ENCODE results near the gene TMEM150C.
"Not testable (repeated sequence)": the region's sequence is repeated elsewhere in the genome, so short reads cannot be mapped to it uniquely, and the experiment has no call there.

The TMEM150C gene

GRCh38 chr4:82569076-82569475 lies 7.3 kb upstream of the TMEM150C start:
- no peak for DNase-seq (ENCODE audit: low spot score)

GRCh38 chr4:82567444-82567843 lies 5.7 kb upstream of the TMEM150C start:
- no peak for DNase-seq (ENCODE audit: low spot score)

GRCh38 chr4:82562564-82562854 lies 721 bp upstream of the TMEM150C start:
- DNase-seq (ENCODE audit: low spot score): no peak

DNA sequence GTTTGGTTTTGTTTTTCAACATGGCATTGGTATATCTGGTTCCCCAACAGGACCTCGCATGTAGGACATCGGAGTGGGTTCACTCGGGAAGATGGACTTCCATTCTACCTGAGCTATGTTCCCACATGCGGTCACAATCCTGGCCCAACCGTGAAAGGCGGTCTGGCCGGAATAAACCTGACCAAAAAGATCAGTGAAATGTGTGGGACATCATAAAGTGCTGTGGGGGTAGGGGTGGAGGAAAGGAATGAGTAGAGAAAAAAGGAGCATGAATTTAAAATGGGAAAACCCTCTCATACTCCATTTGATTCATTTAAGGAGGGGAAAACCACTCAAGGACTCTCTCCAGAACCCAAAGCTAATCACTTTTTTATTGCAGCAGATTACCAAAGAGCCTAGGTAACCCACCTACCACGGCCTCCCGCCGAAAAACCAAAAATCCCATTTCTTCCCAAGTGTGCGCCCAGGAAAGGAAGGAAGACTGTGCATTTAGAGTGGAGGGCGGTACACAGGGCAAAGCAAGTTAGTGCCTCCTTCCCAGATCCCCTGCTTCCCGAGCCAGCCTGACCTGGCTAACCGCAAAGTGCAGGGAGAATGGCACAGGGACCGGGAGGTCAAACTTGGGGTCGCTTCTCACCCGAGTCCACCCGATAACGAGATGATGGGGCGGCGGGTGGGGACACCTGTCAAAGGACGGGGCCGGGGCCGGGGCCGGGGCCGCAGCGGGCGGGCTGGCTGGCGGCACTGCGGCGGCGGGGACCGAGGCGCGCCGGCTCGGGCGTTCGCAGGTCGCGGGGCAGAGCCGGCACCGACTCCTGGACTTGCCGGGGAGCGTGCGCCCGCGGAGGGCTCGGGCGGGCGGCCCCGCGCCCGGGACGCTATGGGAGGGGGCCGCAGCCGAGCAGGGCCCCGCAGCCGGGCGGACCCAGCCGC lies 669 bp downstream of the TMEM150C start:
- no peak for DNase-seq (ENCODE audit: low spot score)

DNA sequence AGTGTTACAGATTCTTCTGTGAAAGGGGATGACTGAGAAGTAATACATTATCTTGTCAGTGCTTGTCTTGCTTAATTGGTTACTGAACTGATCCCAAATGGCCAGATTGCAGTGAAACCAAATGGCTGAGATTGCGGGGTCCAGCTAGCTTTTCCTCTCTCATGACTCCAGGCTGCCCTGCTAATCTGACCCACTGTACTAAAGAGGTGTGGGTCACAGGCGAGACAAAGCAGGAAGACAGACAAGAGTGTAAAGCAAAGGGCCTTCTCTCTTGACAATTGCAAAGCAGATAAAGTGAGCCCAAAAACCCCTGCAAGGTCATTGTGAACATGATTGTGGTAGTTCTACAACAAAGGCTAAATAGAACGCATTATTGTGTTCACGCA lies 2.1 kb downstream of the TMEM150C start:
- DNase-seq (ENCODE audit: low spot score): no peak

GRCh38 chr4:82559090-82559734 lies 2.6 kb downstream of the TMEM150C start:
- DNase-seq (ENCODE audit: low spot score): not testable (repeated sequence)

- DNase-seq (ENCODE audit: low spot score): no peak
These were observed 6.5 kb downstream of the TMEM150C start for GRCh38 chr4:82555276-82555675.

DNA sequence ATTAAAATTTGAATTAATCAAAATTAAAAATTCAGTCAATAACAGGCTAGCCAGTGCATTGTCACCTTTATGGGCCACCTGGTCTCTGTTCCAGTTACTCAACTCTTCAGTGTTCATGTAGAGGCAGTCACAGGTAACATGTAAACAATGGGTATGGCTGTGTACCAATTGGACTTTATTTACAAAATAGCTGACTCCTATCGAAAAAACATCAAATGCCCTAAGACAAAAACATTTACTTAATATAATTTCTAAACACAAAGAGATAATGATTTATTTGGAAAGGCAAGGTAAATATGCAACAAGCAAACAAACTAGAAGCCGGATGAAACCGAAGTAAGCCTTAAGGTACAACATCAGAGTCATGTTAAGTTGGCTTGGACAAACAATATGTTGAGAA lies 8.8 kb downstream of the TMEM150C start:
- no peak for DNase-seq (ENCODE audit: low spot score)

DNA sequence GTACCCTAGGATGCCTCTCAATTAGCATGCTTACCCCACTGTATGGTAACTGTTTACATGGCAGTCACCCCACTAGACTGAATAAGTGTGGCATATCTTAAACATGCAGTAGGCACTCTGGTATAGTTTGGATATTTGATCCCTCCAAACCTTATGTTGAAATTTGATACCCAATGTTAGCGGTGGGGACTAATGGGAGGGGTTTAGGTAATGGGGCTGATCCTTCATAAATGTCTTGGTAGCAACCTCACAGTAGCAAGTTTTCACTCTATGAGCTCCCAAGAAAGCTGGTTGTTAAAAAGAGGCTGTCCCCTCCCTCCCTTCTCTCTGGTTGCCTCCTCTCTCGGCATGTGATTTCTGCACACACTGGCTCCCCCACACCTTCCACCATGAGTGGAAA lies 10.1 kb downstream of the TMEM150C start:
- no peak for DNase-seq (ENCODE audit: low spot score)

- not testable (repeated sequence) for DNase-seq (ENCODE audit: low spot score)
These were observed 13.9 kb downstream of the TMEM150C start for GRCh38 chr4:82547850-82548249.

DNA sequence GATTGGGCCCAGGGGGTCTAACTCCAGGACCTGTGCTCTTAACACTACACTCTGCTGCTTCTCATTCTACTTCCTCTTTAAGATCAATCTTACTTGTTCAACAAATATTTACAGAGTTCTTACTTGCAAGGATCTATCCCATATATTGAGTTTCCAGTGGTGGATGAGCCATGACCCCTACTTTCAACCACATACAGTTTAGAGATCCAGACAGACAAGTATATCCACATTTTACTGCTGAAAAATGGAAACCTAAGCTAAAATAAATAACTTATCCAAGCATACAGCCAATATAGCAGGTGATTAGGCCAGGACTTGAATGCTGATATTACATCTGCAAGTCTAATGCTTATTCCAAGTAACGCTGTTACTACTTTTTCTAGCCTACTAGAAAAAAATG lies 18.7 kb downstream of the TMEM150C start:
- DNase-seq (ENCODE audit: low spot score): no peak

- DNase-seq (ENCODE audit: low spot score): no peak
These were observed 19.1 kb downstream of the TMEM150C start for GRCh38 chr4:82542642-82543041.

DNA sequence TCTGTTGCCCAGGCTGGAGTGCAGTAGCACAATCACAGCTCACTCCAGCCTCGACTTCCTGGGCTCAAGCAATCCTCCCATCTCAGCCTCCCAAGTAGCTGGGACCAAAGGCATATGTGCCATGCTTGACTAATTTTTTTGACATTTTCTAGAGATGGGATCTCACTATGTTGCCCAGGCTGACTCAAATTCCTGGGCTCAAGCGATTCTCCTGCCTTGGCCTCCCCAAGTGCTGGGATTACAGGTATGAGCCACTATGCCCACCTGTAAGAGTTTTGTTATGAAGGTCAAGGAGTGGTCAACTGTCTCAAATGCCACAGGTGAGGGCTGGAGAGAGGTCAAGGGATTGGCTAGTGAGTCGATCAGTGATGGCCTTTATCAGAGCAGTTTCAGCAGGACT lies 32.5 kb downstream of the TMEM150C start:
- no peak for DNase-seq (ENCODE audit: low spot score)

GRCh38 chr4:82528868-82529267 lies 32.9 kb downstream of the TMEM150C start:
- peak; percentile 2 for DNase-seq (ENCODE audit: low spot score)

- DNase-seq (ENCODE audit: low spot score): no peak
These were observed 33.7 kb downstream of the TMEM150C start for GRCh38 chr4:82528074-82528473.

GRCh38 chr4:82525307-82525911 lies 36.4 kb downstream of the TMEM150C start:
- DNase-seq (ENCODE audit: low spot score): no peak

DNA sequence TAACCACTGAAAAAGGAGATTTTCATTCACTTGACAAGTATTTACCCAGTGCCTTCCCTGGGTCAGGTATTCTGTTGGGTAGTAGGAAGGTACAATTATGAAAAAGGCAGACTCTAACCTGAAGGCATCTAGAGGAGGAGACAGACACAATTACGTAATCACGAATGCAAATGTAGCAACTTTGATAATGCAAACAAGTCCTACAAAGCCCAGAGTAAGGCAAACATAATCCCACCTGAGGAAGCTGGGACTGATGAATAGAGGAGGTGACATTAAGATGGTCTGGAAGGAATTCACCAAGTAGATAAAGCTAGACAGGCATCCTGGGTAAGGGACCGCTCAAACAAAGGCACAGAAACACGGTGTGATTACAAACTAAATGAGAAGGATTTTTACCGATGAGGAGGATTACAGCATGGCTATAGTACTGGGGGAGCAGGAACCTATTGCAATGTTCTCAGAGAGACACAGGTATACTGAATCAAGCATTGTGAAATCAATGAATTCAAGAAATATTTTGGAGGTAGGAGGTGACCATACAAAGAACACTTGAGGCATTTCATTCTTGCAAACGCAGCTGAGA lies 37.1 kb downstream of the TMEM150C start:
- DNase-seq (ENCODE audit: low spot score): no peak

GRCh38 chr4:82523179-82523578 lies 38.6 kb downstream of the TMEM150C start:
- no peak for DNase-seq (ENCODE audit: low spot score)

DNA sequence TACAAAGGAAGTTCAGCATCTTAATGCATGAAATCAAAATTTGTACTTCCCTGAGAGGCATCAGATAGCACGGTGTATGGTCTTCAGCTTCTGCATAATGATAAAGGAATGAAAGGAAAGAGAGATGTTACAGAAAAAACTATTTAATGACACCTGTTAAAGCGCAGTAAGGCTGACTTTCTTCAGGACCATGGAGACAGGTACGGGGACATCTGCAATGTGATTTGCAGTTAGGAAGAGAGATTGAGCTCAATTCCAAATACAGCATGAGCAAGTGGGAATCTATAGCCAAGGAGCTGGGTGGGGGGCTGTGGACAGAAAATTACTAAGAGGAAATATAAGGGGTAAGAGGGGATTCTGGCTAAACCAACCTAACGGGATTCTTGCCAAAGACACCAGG lies 39.3 kb downstream of the TMEM150C start:
- DNase-seq (ENCODE audit: low spot score): no peak

DNA sequence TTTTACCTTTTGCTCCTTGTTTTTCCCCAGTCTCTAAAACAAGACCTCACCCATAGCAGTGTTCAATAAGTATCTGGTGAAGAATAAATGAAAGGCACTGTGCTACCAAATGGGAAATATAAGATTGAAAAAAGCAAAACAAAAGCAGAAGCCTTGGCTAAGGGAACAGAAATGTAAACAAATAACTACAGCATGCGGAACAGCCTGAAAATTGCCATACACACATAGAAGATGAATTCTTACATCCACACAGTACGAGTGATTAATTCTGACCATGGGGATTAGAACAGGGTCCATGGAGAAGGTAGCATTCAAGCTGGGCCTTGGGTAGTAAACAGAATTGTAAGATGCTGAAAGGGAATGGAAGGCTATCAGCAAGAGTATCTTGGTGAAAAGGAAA lies 40.5 kb downstream of the TMEM150C start:
- DNase-seq (ENCODE audit: low spot score): no peak

DNA sequence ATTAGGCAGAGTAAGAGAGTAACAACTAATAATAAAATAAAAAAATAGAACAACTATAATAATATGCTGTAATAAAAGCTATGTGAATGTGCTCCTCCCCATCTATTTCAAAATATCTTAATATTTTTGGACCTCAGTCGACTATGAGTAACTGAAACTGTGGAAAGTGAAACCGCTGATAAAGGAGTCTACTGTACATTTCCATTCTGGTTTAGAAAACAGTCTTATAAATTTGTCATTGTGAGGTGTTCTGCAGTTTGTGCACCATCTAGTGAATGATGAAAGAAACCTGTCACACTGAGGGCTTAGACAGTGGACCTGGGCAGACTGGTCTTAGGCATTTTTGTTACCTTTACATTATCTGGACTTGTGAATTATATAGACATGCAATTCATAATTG lies 42.0 kb downstream of the TMEM150C start:
- DNase-seq (ENCODE audit: low spot score): no peak

- DNase-seq (ENCODE audit: low spot score): no peak
These were observed 42.7 kb downstream of the TMEM150C start for GRCh38 chr4:82519072-82519471.

DNA sequence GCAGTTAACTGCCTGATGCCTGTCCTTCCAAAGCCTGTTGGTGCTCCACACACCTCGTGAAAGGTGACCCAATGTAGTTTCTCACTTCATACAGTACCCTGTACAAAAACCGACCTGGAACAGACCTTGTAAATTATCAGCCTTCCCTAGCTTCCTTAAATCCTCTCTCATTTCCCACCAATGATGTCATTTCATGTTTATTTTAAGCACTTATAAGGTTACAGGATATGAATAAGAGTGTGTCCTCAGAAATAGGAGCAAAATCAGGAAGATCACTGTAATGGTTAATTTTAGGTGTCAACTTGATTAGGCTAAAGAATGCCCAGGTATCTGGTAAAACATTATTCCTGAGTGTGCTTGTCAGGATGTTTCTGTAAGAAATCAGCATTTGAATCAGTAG lies 44.7 kb downstream of the TMEM150C start:
- DNase-seq (ENCODE audit: low spot score): no peak

Measured in cerebellar cortex (tissue), 1 donor.